Measurements from ENCODE around the gene PSMD3.

The PSMD3 gene

GRCh38 chr17:40019140-40019991 is 38.8 kb downstream of the PSMD3 start:
- H2BK120ac ChIP-seq (ENCODE audit: insufficient read depth, low read length, poor library complexity), result no peak overlapping the region
- no peak overlapping the region for H2AFZ ChIP-seq (ENCODE audit: insufficient read depth, low read length, poor library complexity)
- no peak overlapping the region for H3K9ac ChIP-seq (ENCODE audit: low read length)
- H3K79me1 ChIP-seq (ENCODE audit: low read length), result no peaks in the 10 kb centered on the region
- H3K27me3 ChIP-seq (ENCODE audit: insufficient read depth, low read length), result no peaks in the 10 kb centered on the region
- H4K12ac ChIP-seq (ENCODE audit: low read depth, low read length), result no peak overlapping the region
- no peak overlapping the region for H2AK5ac ChIP-seq (ENCODE audit: low read length)
- H3K14ac ChIP-seq (ENCODE audit: low read length), result no peak overlapping the region
- H3K79me2 ChIP-seq (ENCODE audit: control insufficient read depth, insufficient read depth, low read length, poor library complexity), result no peaks in the 10 kb centered on the region
- H3K4ac ChIP-seq (ENCODE audit: low read depth, low read length), result no peak overlapping the region
- H3K9me3 ChIP-seq (ENCODE audit: insufficient read depth, low read depth, low read length), result no peaks in the 10 kb centered on the region
- no peak overlapping the region for H3K23ac ChIP-seq (ENCODE audit: low read length)
- no peak for DNase-seq
- H3K36me3 ChIP-seq (ENCODE audit: control insufficient read depth in 1 of 2, insufficient read depth in 2 of 2, low read length in 2 of 2), result peaks cover 45 to 46% of the 10 kb centered on the region in 2 experiments
- no peak overlapping the region for H2BK5ac ChIP-seq (ENCODE audit: low read depth, low read length, poor library complexity)
- no peaks in the 10 kb centered on the region for H3K4me1 ChIP-seq (ENCODE audit: control insufficient read depth in 1 of 2, insufficient read depth in 2 of 2, low read length in 2 of 2)
- no peak overlapping the region for H4K91ac ChIP-seq (ENCODE audit: low read depth, low read length)
- WGBS (ENCODE audit: extremely low coverage, insufficient coverage, insufficient read length), result no CpG with 5 or more reads among the region's 24 CpGs
- no peak overlapping the region for H3K27ac ChIP-seq (ENCODE audit: low read depth, low read length)
- H3K18ac ChIP-seq (ENCODE audit: low read length), result no peak overlapping the region
- H3K4me2 ChIP-seq (ENCODE audit: low read length), result no peak overlapping the region
- no peak overlapping the region for H4K8ac ChIP-seq (ENCODE audit: low read depth, low read length)
- H2BK12ac ChIP-seq (ENCODE audit: low read length), result no peak overlapping the region
- peak overlapping the region; percentile 32 for H3K4me3 ChIP-seq (ENCODE audit: low read depth, low read length)

- H3K36me3 ChIP-seq (ENCODE audit: control insufficient read depth in 1 of 2, insufficient read depth in 2 of 2, low read length in 2 of 2), result peaks cover 49 to 50% of the 10 kb centered on the region in 2 experiments
- H3K9ac ChIP-seq (ENCODE audit: low read length), result no peak overlapping the region
- H4K91ac ChIP-seq (ENCODE audit: low read depth, low read length), result no peak overlapping the region
- no peak overlapping the region for H3K18ac ChIP-seq (ENCODE audit: low read length)
- WGBS (ENCODE audit: extremely low coverage, insufficient coverage, insufficient read length), result no CpG with 5 or more reads among the region's 13 CpGs
- H4K8ac ChIP-seq (ENCODE audit: low read depth, low read length), result no peak overlapping the region
- no peaks in the 10 kb centered on the region for H3K27me3 ChIP-seq (ENCODE audit: insufficient read depth, low read length)
- DNase-seq, result no peak
- no peak overlapping the region for H3K14ac ChIP-seq (ENCODE audit: low read length)
- H3K4me3 ChIP-seq (ENCODE audit: low read depth, low read length), result no peak overlapping the region
- no peak overlapping the region for H2AFZ ChIP-seq (ENCODE audit: insufficient read depth, low read length, poor library complexity)
- H4K12ac ChIP-seq (ENCODE audit: low read depth, low read length), result no peak overlapping the region
- H3K4ac ChIP-seq (ENCODE audit: low read depth, low read length), result no peak overlapping the region
- H2BK120ac ChIP-seq (ENCODE audit: insufficient read depth, low read length, poor library complexity), result no peak overlapping the region
- no peak overlapping the region for H2AK5ac ChIP-seq (ENCODE audit: low read length)
- H2BK12ac ChIP-seq (ENCODE audit: low read length), result no peak overlapping the region
- H3K4me1 ChIP-seq (ENCODE audit: control insufficient read depth in 1 of 2, insufficient read depth in 2 of 2, low read length in 2 of 2), result no peaks in the 10 kb centered on the region
- no peak overlapping the region for H3K4me2 ChIP-seq (ENCODE audit: low read length)
- H2BK5ac ChIP-seq (ENCODE audit: low read depth, low read length, poor library complexity), result no peak overlapping the region
- H3K79me2 ChIP-seq (ENCODE audit: control insufficient read depth, insufficient read depth, low read length, poor library complexity), result no peaks in the 10 kb centered on the region
- no peaks in the 10 kb centered on the region for H3K9me3 ChIP-seq (ENCODE audit: insufficient read depth, low read depth, low read length)
- no peak overlapping the region for H3K27ac ChIP-seq (ENCODE audit: low read depth, low read length)
- H3K79me1 ChIP-seq (ENCODE audit: low read length), result no peaks in the 10 kb centered on the region
- H3K23ac ChIP-seq (ENCODE audit: low read length), result no peak overlapping the region
These were observed 39.5 kb downstream of the PSMD3 start for GRCh38 chr17:40020146-40020545.

GRCh38 chr17:40021451-40021971 is 40.9 kb downstream of the PSMD3 start:
- Histone ChIP-seq H2AK5ac (ENCODE audit: low read length) (no peak overlapping the region), H4K91ac (ENCODE audit: low read depth, low read length) (no peak overlapping the region), H2BK12ac (ENCODE audit: low read length) (no peak overlapping the region), H3K23ac (ENCODE audit: low read length) (no peak overlapping the region), H3K9me3 (ENCODE audit: insufficient read depth, low read depth, low read length) (no peaks in the 10 kb centered on the region), H3K27ac (ENCODE audit: low read depth, low read length) (no peak overlapping the region), H3K14ac (ENCODE audit: low read length) (no peak overlapping the region), H3K4me2 (ENCODE audit: low read length) (no peak overlapping the region), H3K4me1 (ENCODE audit: control insufficient read depth in 1 of 2, insufficient read depth in 2 of 2, low read length in 2 of 2) (no peaks in the 10 kb centered on the region), H3K36me3 (ENCODE audit: control insufficient read depth in 1 of 2, insufficient read depth in 2 of 2, low read length in 2 of 2) (peaks cover 59 to 63% of the 10 kb centered on the region in 2 experiments), H3K9ac (ENCODE audit: low read length) (no peak overlapping the region), H3K4ac (ENCODE audit: low read depth, low read length) (no peak overlapping the region), H3K18ac (ENCODE audit: low read length) (no peak overlapping the region), H4K12ac (ENCODE audit: low read depth, low read length) (no peak overlapping the region), H2BK120ac (ENCODE audit: insufficient read depth, low read length, poor library complexity) (no peak overlapping the region), H2BK5ac (ENCODE audit: low read depth, low read length, poor library complexity) (no peak overlapping the region), H3K79me1 (ENCODE audit: low read length) (no peaks in the 10 kb centered on the region), H2AFZ (ENCODE audit: insufficient read depth, low read length, poor library complexity) (no peak overlapping the region), H3K4me3 (ENCODE audit: low read depth, low read length) (no peak overlapping the region), H3K79me2 (ENCODE audit: control insufficient read depth, insufficient read depth, low read length, poor library complexity) (no peaks in the 10 kb centered on the region), H3K27me3 (ENCODE audit: insufficient read depth, low read length) (no peaks in the 10 kb centered on the region), H4K8ac (ENCODE audit: low read depth, low read length) (no peak overlapping the region)
- no CpG with 5 or more reads among the region's 9 CpGs for WGBS (ENCODE audit: extremely low coverage, insufficient coverage, insufficient read length)
- no peak for DNase-seq

- no CpG with 5 or more reads among the region's 9 CpGs for WGBS (ENCODE audit: extremely low coverage, insufficient coverage, insufficient read length)
These were observed 41.9 kb downstream of the PSMD3 start for GRCh38 chr17:40022497-40022896.

More at GRCh38 chr17:40022497-40022896, 41.9 kb downstream of the PSMD3 start:
- Histone ChIP-seq H3K18ac (ENCODE audit: low read length) (no peak overlapping the region), H3K79me2 (ENCODE audit: control insufficient read depth, insufficient read depth, low read length, poor library complexity) (no peaks in the 10 kb centered on the region), H4K91ac (ENCODE audit: low read depth, low read length) (no peak overlapping the region), H2BK120ac (ENCODE audit: insufficient read depth, low read length, poor library complexity) (no peak overlapping the region), H3K27ac (ENCODE audit: low read depth, low read length) (no peak overlapping the region), H3K79me1 (ENCODE audit: low read length) (no peaks in the 10 kb centered on the region), H3K9ac (ENCODE audit: low read length) (no peak overlapping the region), H3K27me3 (ENCODE audit: insufficient read depth, low read length) (no peaks in the 10 kb centered on the region), H3K36me3 (ENCODE audit: control insufficient read depth in 1 of 2, insufficient read depth in 2 of 2, low read length in 2 of 2) (peaks cover 61 to 70% of the 10 kb centered on the region in 2 experiments), H2BK12ac (ENCODE audit: low read length) (no peak overlapping the region), H2AK5ac (ENCODE audit: low read length) (no peak overlapping the region), H3K4me3 (ENCODE audit: low read depth, low read length) (no peak overlapping the region), H3K4me1 (ENCODE audit: control insufficient read depth in 1 of 2, insufficient read depth in 2 of 2, low read length in 2 of 2) (no peaks in the 10 kb centered on the region), H4K8ac (ENCODE audit: low read depth, low read length) (no peak overlapping the region), H3K4ac (ENCODE audit: low read depth, low read length) (no peak overlapping the region), H3K23ac (ENCODE audit: low read length) (no peak overlapping the region), H2AFZ (ENCODE audit: insufficient read depth, low read length, poor library complexity) (no peak overlapping the region), H3K4me2 (ENCODE audit: low read length) (no peak overlapping the region), H4K12ac (ENCODE audit: low read depth, low read length) (no peak overlapping the region), H3K14ac (ENCODE audit: low read length) (no peak overlapping the region), H2BK5ac (ENCODE audit: low read depth, low read length, poor library complexity) (no peak overlapping the region), H3K9me3 (ENCODE audit: insufficient read depth, low read depth, low read length) (no peaks in the 10 kb centered on the region)
- no peak for DNase-seq

Measured in trophoblast cell (in vitro differentiated cells and primary cell).